Tibial nerve (tissue), 4 donors: ENCODE measurements around the gene FCRLA. TPM values are rescaled to one million over a fixed set of nuclear protein-coding genes. Genes with fewer than 3 reads are reported as not detected.

Experiments
- DNase-seq, 2 donors: peaks; one replicate each; pipeline ENCODE4 v3.0.0-alpha.2; 2019; ENCODE audit warnings: low spot score in 2 of 2
- H3K27ac ChIP-seq, 4 donors: fragments of 200-600 bp; sonication (generic) in 3 of 4; one replicate each; pipeline ENCODE4 v1.5.1; 2017 to 2019; ENCODE audit warnings: mild to moderate bottlenecking in 1 of 4
- H3K27me3 ChIP-seq, 2 donors: fragments of 200-600 bp; sonication (generic) in 1 of 2; one replicate each; pipeline versions ENCODE4 v1.5.1 to v1.6.0; 2017 to 2019
- H3K36me3 ChIP-seq, 3 donors: fragments of 200-600 bp; sonication (generic); one replicate each; pipeline ENCODE4 v1.5.1; 2018 to 2019
- H3K4me1 ChIP-seq, 4 donors: fragments of 200-600 bp; sonication (generic) in 3 of 4; one replicate each; pipeline ENCODE4 v1.5.1; 2017 to 2019
- H3K4me3 ChIP-seq, 4 donors: fragments of 200-600 bp; sonication (generic) in 3 of 4; one replicate each; pipeline ENCODE4 v1.5.1; 2017 to 2019; ENCODE audit warnings: mild to moderate bottlenecking in 1 of 4, moderate library complexity in 1 of 4
- H3K9me3 ChIP-seq, 4 donors: fragments of 200-600 bp; sonication (generic) in 3 of 4; one replicate each; pipeline ENCODE4 v1.5.1; 2017 to 2019
- CTCF ChIP-seq, 5 experiments: fragments of 200-600 bp in 3 of 5; fragments of 450-650 bp in 2 of 5; sonication (generic) in 3 of 5; IDR thresholded peaks; one replicate each; pipeline ENCODE4 v1.5.1; 2016 to 2019; ENCODE audit warnings: antibody characterized with exemption in 5 of 5, mild to moderate bottlenecking in 3 of 5, moderate library complexity in 2 of 5
- POLR2A ChIP-seq, 2 donors: fragments of 450-650 bp; IDR thresholded peaks; one replicate each; pipeline ENCODE4 v1.6.1; 2017; ENCODE audit warnings: antibody characterized with exemption in 2 of 2, mild to moderate bottlenecking in 2 of 2, moderate library complexity in 2 of 2
- WGBS, 2 donors: methylation state at CpG; one replicate each; pipeline ENCODE4 v1.1.5; 2018; 5-methylcytosine and 5-hydroxymethylcytosine counted together
- small RNA-seq: library from RNA; depleted of rRNA; stranded (forward); fragments of <200 nt; gene quantifications from one replicate; pipeline ENCODE3, GENCODE V24; 2016
- total RNA-seq, 4 donors: library from RNA; depleted of rRNA; stranded (reverse); fragments of >200 nt; gene quantifications; one replicate each; pipeline ENCODE4 v1.1.0, GENCODE V29; 2016

Gene FCRLA
- total RNA-seq, 4 donors from 2014 or later = 0.60 to 2.1 (median 1.1) TPM; not detected in 1

GRCh38 chr1:161763522-161764098, 56.6 kb downstream of the FCRLA start:
- H3K4me3 ChIP-seq = no peak overlapping the region
- no peak overlapping the region for H3K27ac ChIP-seq
- peaks cover 0 to 24% (median 12%) of the 10 kb centered on the region in 4 donors for H3K4me1 ChIP-seq
- TF ChIP-seq CTCF (IDR thresholded peaks at IDR 0.05) (peak in 3 of 5 experiments; percentile 13 to 34 (median 17)), POLR2A (IDR thresholded peaks at IDR 0.05) (no peak)
- no peak for DNase-seq
- H3K27me3 ChIP-seq = no peaks in the 10 kb centered on the region
- 76 to 79% methylated on average over 7 of the region's 7 CpGs for WGBS, 2 donors
- peaks cover 0 to 18% (median 0%) of the 10 kb centered on the region in 3 donors for H3K36me3 ChIP-seq
- no peaks in the 10 kb centered on the region for H3K9me3 ChIP-seq

Small RNA genes within 50 kb of the gene (small RNA-seq; reads per million reads assigned to genes)
- gene RF00019 (not detected), gene RN7SL466P (not detected)

Other genes with a start within 250 kb of the FCRLA start
- 10 to 100 TPM; 33.3 to 76.8 (median 52.1) TPM for gene FCGR2A, start 201.8 kb upstream of the FCRLA start, total RNA-seq
- 1 to 10 TPM; 2.5 to 8.1 (median 5.4) TPM for gene HSPA6, start 182.7 kb upstream of the FCRLA start, total RNA-seq
- 10 to 100 TPM in 3 of 4 donors, 1 to 10 TPM in 1; 9.4 to 31.2 (median 22.1) TPM for gene FCGR3A, start 157.4 kb upstream of the FCRLA start, total RNA-seq
- gene FCGR3B, start 76.1 kb upstream of the FCRLA start, total RNA-seq = 1 to 10 TPM in 2 of 4 donors, under 1 TPM in 1, not detected in 1; 0.63 to 2.8 (median 1.8) TPM
- gene FCGR2B, start 44.1 kb upstream of the FCRLA start, total RNA-seq = 10 to 100 TPM; 18.6 to 50.9 (median 32.3) TPM
- gene FCRLB, start 14.3 kb downstream of the FCRLA start, total RNA-seq = 1 to 10 TPM; 2.4 to 4.7 (median 2.6) TPM
- gene DUSP12, start 42.6 kb downstream of the FCRLA start, total RNA-seq = 10 to 100 TPM; 33.5 to 40.6 (median 39.3) TPM
- 10 to 100 TPM; 26.1 to 35.4 (median 32.3) TPM for gene ATF6, start 59.1 kb downstream of the FCRLA start, total RNA-seq